SK-N-DZ (cell line): Measurements from ENCODE around the gene NUTM1.
"Not testable (repeated sequence)": the region's sequence is repeated elsewhere in the genome, so short reads cannot be mapped to it uniquely, and the experiment has no call there.

Source experiments
- DNase-seq: peaks from one replicate; pipeline ENCODE4 v3.0.0-alpha.2; 2015; ENCODE audit warnings: low spot score

The NUTM1 gene

GRCh38 chr15:34365091-34365825, 22.1 kb downstream of the NUTM1 start:
- no peak for DNase-seq

- DNase-seq, result no peak
Measured at GRCh38 chr15:34365836-34366235, 22.7 kb downstream of the NUTM1 start.

DNA sequence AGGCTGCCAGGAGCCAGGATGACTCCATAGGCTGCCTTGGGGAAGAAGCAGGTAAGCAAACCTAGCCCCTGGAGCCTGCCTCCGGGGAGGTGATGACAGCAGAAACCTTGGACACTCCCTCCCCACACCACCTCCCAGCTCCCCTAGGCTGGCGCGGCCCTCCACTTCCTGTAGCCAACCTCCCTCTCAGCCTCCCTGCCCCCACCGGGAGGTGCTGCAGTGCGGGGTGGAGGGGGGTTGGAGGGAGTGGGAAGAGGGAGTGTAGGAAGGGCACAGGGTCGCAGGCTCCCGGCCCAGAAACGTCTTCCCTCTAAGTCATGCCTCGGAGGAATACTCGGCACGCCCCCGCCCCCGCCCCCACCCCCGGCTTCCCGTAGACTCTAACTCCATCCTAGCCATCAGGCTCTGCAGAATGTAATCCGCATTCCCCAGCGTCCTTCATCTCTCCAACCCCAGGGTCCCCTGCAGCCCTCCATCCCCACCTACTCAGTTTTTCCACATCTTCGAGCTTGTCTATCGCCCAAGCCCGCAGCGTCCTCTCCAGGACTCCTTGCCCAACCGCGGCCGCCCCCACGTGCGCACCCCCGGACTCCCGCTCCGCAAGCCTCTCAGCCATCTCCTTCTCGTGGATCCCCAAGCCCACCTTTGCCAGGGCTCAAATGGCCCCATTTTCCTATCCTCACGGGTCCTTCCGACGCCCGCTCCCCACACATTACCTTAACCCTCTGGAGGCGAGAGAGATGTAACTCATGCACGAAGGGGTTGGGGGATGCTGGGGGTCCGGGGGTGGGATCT, 23.4 kb downstream of the NUTM1 start:
- peak; percentile 82 for DNase-seq

DNA sequence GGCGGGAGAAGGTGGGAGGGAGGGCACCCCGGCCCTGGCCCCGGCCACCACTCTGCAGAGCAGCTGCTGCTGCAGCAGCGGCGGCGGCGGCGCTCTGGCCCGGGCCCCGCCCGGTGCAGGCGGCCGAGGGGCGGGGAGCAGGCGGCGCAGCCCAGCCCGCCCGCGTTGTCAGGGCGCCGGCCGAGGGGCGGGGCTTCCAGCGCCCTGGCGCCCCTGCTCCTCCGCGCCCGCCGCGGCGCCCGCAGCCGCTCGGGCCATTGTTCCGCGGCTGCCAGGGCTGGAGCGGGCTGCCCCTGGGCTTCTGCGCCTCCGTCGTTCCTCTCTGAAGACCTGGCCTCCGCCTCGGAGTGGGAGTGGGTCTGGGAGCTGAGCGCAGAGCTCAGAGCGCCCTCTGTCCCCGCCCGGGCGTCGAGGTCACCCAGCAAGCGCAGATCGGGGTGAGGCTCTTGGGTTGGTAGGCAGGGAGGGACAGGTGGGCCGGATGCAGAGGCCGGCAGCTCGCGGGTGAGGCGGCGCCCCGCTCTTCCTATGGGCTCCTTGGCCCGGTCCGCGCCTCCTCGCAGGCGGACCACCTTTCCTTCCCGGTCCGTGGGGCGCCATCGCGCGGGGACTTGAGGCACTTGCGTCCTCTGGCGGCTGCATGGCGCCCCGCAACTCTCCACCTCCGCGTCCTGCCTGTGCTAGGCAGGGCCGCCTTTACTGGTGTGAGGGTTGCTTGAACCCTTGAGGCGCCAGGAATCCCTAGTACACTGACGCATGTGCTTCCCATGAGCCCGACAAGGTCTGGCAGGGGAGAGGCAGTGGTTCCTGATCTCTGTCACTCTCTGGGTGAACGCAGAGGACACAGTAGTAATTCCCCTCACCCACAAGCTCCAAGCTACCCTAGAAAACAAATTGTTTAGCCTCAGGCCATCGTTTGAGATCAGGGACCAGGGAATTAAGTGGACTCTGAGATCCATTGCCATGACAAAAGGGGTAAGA, 24.3 kb downstream of the NUTM1 start, which contains the start of gene LPCAT4:
TSS of gene LPCAT4 (minus strand) at position 96 of the 981 bp plus-strand sequence. CDS start 96 bp downstream, outside the sequence.
- peak; percentile 90 for DNase-seq

- DNase-seq, result no peak
Measured at GRCh38 chr15:34370129-34370528, 27.0 kb downstream of the NUTM1 start.

GRCh38 chr15:34370643-34371042, 27.5 kb downstream of the NUTM1 start:
- DNase-seq, result no peak

- no peak for DNase-seq
Measured at GRCh38 chr15:34373951-34374350, 30.8 kb downstream of the NUTM1 start.

GRCh38 chr15:34374816-34375215, 31.7 kb downstream of the NUTM1 start:
- no peak for DNase-seq

- DNase-seq, result not testable (repeated sequence)
Measured at GRCh38 chr15:34375541-34375940, 32.4 kb downstream of the NUTM1 start.

GRCh38 chr15:34376856-34377255, 33.7 kb downstream of the NUTM1 start:
- DNase-seq, result no peak

DNA sequence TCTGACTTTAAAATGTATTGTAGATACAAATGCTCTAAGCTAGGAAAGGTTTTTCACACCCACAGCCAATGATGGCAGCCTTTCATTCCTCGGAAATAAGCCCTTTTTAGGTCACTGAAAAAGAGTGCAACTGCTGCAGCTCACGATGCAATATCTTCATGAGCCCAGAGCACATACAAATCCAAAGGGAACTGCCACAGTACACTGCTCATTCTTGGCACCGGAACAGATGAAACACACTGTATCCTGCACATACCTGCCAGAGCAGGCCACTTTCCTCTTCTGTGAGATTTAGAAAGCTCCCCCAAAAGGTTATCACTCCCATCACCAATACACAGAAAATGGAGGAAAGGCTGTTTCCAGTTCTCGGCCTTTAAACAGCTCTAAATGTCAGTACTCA, 37.4 kb downstream of the NUTM1 start:
- not testable (repeated sequence) for DNase-seq

DNA sequence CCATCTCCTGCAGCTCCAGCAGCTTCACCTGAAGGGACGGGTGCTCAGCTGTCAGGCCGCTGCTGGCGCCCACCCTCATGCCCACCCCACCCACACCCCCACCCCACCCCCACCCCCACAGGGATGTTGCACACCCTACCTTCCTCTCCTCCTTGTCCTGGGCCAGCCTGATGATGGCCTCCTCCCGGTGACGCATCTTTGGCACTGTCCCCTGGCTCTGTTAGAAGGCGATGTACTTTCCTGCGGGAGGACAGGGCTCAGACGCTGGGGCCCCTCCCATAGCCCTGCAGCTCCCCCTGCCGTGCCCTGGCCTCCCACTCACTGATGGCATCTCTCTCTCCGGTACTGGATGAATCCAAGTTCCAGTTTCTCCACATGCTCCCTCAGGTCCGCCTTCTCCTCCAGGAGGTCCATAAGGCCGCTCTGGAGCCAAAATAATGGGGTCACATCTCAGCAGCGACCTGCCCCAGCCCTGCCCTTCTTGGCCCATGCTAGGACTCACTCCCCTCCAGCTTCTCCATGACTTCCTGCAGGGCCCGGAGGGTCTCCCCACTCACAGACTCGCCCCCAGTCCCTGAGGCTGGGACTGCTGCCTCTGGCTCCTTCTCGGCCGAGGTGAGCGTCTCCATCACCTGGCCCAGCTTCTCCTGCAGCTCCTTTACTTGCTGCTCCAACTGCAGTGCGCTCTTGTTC, 38.9 kb downstream of the NUTM1 start:
- not testable (repeated sequence) for DNase-seq

- DNase-seq, result not testable (repeated sequence)
Measured at GRCh38 chr15:34389594-34390086, 46.5 kb downstream of the NUTM1 start.

DNA sequence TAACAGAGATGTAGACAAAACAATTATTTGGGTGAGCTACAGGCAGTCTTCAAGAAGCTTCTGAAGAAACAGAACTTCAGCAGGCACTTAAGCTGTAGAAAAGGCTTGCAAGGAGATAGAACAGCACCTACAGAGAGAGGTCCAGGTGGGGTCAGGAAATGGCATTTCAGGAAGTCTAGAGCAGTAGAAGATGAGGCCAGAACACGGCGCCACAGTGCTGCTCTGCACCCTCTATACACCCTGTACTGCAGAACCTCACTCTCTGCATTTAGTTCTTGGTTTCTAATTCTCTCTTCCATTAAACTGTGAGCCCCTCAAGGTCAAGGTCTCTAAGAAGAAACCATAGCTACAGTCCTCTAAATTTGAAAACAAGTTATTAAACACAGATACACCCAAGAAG, 49.9 kb downstream of the NUTM1 start:
- not testable (repeated sequence) for DNase-seq

DNA sequence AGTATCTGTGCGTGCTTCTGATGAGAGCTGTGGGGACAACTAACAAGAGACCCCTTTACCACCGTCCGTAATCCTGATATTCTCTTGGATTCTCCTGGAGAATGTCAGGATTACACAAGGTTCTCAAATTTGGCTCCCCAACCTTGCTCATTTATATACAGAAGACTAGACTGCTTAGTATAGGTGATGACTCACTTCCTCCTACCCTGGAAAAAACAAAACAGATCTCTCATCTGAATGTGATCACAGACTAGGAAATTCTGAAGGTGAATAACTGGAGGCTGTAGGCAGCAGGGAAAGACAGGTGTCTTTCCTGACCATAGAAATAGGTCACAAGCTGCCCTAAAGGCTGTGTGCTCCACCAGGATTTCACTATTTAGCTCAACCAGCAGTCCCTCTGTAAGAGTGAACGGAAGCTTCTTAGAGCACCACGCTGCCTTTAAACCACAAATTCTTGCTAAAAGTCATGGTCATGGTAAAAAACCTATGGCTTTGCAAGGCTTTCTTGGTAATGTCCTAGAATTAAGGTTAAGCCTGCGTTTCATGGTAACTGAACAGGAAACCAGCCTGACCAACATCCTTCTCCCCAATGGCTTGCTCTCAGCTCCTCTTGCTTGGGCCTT, 54.6 kb downstream of the NUTM1 start:
- DNase-seq, result not testable (repeated sequence)

GRCh38 chr15:34403160-34403598, 60.1 kb downstream of the NUTM1 start:
- DNase-seq, result not testable (repeated sequence)

DNA sequence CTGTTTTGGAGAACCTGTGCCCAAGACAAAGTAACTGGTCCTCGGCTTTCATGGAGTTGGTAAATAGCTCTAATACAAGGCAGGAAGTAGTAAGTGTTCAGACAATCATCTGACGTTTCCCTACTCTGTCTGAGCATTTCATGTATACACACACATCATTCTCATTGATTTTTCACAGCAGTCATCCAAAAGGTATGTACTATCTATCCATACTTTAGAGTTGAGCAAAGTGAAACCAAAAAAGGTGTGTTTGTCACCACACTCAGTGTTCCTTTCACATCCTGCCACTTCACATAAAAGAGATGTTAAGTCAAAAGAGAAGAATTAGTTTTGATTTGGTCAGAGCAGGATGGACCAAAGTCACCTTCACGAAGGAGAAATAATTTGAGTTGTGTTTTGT, 60.8 kb downstream of the NUTM1 start:
- DNase-seq, result not testable (repeated sequence)
